GM23338 (cell line): ENCODE results near the gene TMCC1.

ENCODE experiments used
- CREB1 ChIP-seq: fragments of 250-450 bp; sonication (Bioruptor Pico); IDR thresholded peaks from 2 replicates; pipeline ENCODE4 v1.5.0; 2020; ENCODE audit warnings: low read depth, mild to moderate bottlenecking, moderate library complexity
- CTCF ChIP-seq, 2 experiments: fragments of 200-600 bp in 1 of 2; sonication (generic) in 1 of 2; conservative IDR thresholded peaks; 2 replicates each; pipeline versions ENCODE4 v1.5.1 to v1.6.1; 2016 to 2017; ENCODE audit warnings: antibody characterized with exemption in 2 of 2, low read depth in 2 of 2, mild to moderate bottlenecking in 2 of 2, moderate library complexity in 1 of 2
- EZH2 ChIP-seq: fragments of 200-600 bp; sonication (generic); IDR thresholded peaks from one replicate; pipeline ENCODE4 v1.8.0; 2017; ENCODE audit warnings: antibody characterized with exemption, mild to moderate bottlenecking, low read depth; ENCODE audit not compliant: unreplicated experiment
- POLR2AphosphoS5 ChIP-seq: IDR thresholded peaks from 2 replicates; pipeline ENCODE4 v1.6.1; 2016; ENCODE audit warnings: antibody characterized with exemption, low read depth

- TF ChIP-seq CTCF (conservative IDR thresholded peaks at IDR 0.05; ENCODE audit: low read depth in 2 of 2) (no peak), POLR2AphosphoS5 (no peak), EZH2 (no peak), CREB1 (CRISPR knock-in tag) (no peak)
These were observed 202.5 kb downstream of the TMCC1 start for GRCh38 chr3:129690963-129691362.
